Gastroesophageal sphincter (tissue), 3 donors: ENCODE measurements around the gene CNTNAP2.

Source experiments
- CTCF ChIP-seq, 4 experiments: fragments of 200-600 bp in 2 of 4; fragments of 450-650 bp in 2 of 4; sonication (generic) in 1 of 4; IDR thresholded peaks; one replicate each; pipeline ENCODE4 v1.5.1; 2017 to 2019; ENCODE audit warnings: antibody characterized with exemption in 4 of 4, mild to moderate bottlenecking in 2 of 4, moderate library complexity in 2 of 4
- POLR2A ChIP-seq, 2 donors: fragments of 450-650 bp; IDR thresholded peaks; one replicate each; pipeline ENCODE4 v1.6.1; 2017; ENCODE audit warnings: antibody characterized with exemption in 2 of 2, mild to moderate bottlenecking in 2 of 2, moderate library complexity in 1 of 2

GRCh38 chr7:147990079-147990478 lies 1873.5 kb downstream of the CNTNAP2 start:
- TF ChIP-seq CTCF (IDR thresholded peaks at IDR 0.05) = no peak
- no peak for TF ChIP-seq POLR2A (IDR thresholded peaks at IDR 0.05)
